Measurements from ENCODE around the gene TSSK2.

The TSSK2 gene

GRCh38 chr22:19179497-19180048 lies 48.5 kb downstream of the TSSK2 start:
- in situ Hi-C loops (cut with HindIII; ENCODE audit: low sequenced_read_pairs): no loop called here

DNA sequence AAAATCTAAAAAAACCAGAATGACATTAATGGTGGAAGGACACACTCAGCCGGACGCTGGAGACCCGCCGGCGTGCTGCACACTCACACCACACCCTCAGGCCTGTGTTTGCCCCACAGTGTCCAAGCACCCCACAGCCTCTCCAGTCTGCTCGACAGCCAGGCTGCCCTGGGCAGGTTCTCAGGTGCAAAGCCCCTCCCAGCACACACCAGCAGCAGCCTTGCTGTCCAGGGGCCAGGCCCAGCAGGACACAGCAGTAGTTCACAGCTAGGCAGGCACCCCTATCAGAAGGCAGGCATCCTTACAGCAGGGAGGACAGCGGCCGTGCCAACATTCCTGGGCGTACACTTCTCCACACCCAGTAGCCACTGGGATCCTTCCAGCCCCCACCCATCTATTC lies 49.1 kb downstream of the TSSK2 start:
- in situ Hi-C loops (cut with HindIII; ENCODE audit: low sequenced_read_pairs): no loop called here

DNA sequence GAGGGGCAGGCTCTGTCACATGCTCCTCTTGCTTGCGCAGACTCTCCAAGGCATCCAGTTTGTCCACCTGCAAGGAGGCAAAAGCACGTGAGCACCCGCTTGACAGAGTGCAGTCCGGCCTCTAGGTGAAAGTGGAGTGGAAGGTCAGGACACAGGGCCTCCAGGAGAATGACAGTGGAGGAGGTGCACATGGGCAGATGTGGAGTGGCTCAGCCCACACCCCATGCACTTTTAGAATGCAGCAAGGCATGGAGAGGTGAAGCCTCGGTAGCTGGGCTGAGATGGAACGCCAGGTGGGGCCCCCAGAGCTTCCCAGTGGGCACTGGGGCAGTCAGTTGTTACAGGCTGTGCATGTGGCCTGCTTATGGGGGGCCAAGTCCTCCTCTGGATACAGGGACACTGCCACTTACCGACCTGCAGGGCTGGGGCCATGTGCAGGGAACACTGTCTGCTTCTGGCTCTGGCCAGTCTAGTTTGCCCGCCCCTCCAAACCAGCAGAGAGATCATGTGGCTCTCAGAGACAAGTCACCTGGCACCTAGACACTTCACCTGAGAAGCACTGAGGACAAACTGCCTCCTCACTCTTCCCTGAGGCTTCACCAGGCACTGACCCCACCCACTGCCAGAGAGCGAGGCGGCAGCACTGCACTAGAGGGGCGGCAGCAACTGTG lies 49.8 kb downstream of the TSSK2 start:
- in situ Hi-C loops (cut with HindIII; ENCODE audit: low sequenced_read_pairs): no loop called here

- in situ Hi-C loops (cut with HindIII; ENCODE audit: low sequenced_read_pairs): no loop called here
These were observed 50.8 kb downstream of the TSSK2 start for GRCh38 chr22:19181786-19182471.

Data from endothelial cell of hepatic sinusoid (primary cell).